HEK293 (cell line): Measurements from ENCODE around the gene ZNF140.

Experiments
- CTCF ChIA-PET: fragments of 350-600 bp; formaldehyde crosslinking; extraction: SDS; loops from one replicate; lab custom pipeline; 2021; ENCODE audit warnings: antibody characterized with exemption; lab: Yijun Ruan, JAX
- POLR2A ChIA-PET: fragments of 300-600 bp; formaldehyde crosslinking; extraction: SDS; loops from one replicate; lab custom pipeline; 2020; ENCODE audit warnings: antibody characterized with exemption, inconsistent platforms; lab: Yijun Ruan, JAX
- H3K27ac ChIP-seq: fragments of 200-500 bp; sonication (Bioruptor generic); 2 replicates; pipeline ENCODE4 v1.5.1; 2014; ENCODE audit warnings: low read depth, low read length, control low read depth, inconsistent platforms; ENCODE audit errors: extremely low read depth
- H3K36me3 ChIP-seq, 2 experiments: fragments of 200-500 bp in 1 of 2; sonication (Bioruptor generic) in 1 of 2; 1 replicate in 1 of 2; 2 replicates in 1 of 2; pipeline ENCODE4 v1.5.1; 2014 to 2017; ENCODE audit warnings: inconsistent platforms in 2 of 2, low read length in 2 of 2; ENCODE audit not compliant: control insufficient read depth in 2 of 2, insufficient read depth in 1 of 2
- H3K4me1 ChIP-seq: fragments of 200-500 bp; sonication (Bioruptor generic); 2 replicates; pipeline ENCODE4 v1.5.1; 2014; ENCODE audit warnings: mild to moderate bottlenecking, low read length, inconsistent platforms; ENCODE audit not compliant: control insufficient read depth, insufficient read depth
- H3K4me3 ChIP-seq: 2 replicates; pipeline ENCODE4 v1.5.1; 2011; ENCODE audit warnings: low read depth, mild to moderate bottlenecking, control low read depth, low read length, moderate library complexity
- H3K9me3 ChIP-seq: fragments of 200-500 bp; sonication (Bioruptor generic); 2 replicates; pipeline ENCODE4 v1.5.1; 2014; ENCODE audit warnings: low read depth, low read length, inconsistent platforms; ENCODE audit not compliant: control insufficient read depth, insufficient read depth
- GLI2 ChIP-seq: fragments of 450-650 bp; formaldehyde crosslinking; IDR thresholded peaks from 2 replicates; pipeline ENCODE4; 2017; ENCODE audit warnings: missing biosample characterization, missing genetic modification characterization, low read depth, borderline replicate concordance
- HOXC10 ChIP-seq: sonication (generic); formaldehyde crosslinking; IDR thresholded peaks from 2 replicates; pipeline ENCODE4 v1.8.1; 2023; ENCODE audit warnings: mild to moderate bottlenecking, missing genetic modification reagents
- KLF10 ChIP-seq: fragments of 450-650 bp; IDR thresholded peaks from 2 replicates; pipeline ENCODE4 v1.5.1; 2018; ENCODE audit warnings: missing biosample characterization, mild to moderate bottlenecking, missing genetic modification characterization
- KLF8 ChIP-seq: fragments of 450-650 bp; formaldehyde crosslinking; IDR thresholded peaks from 2 replicates; pipeline ENCODE4 v1.5.1; 2016; ENCODE audit warnings: missing biosample characterization, missing genetic modification characterization
- KLF9 ChIP-seq: fragments of 450-650 bp; formaldehyde crosslinking; IDR thresholded peaks from 2 replicates; pipeline ENCODE4 v1.5.1; 2016; ENCODE audit warnings: missing biosample characterization, missing genetic modification characterization, low read depth
- PRDM1 ChIP-seq: fragments of 450-650 bp; formaldehyde crosslinking; IDR thresholded peaks from 2 replicates; pipeline ENCODE4; 2016; ENCODE audit warnings: missing biosample characterization, missing genetic modification characterization
- SALL2 ChIP-seq: fragments of 450-650 bp; formaldehyde crosslinking; IDR thresholded peaks from 2 replicates; pipeline ENCODE4 v1.5.0; 2017; ENCODE audit warnings: missing biosample characterization, mild to moderate bottlenecking, missing genetic modification characterization, borderline replicate concordance
- TCF7L2 ChIP-seq: IDR thresholded peaks from 2 replicates; pipeline ENCODE4 v1.6.1; 2011; ENCODE audit warnings: low read depth, mild to moderate bottlenecking, inconsistent platforms, low read length, moderate library complexity, borderline replicate concordance
- WT1 ChIP-seq: fragments of 450-650 bp; formaldehyde crosslinking; IDR thresholded peaks from 2 replicates; pipeline ENCODE4 v1.5.1; 2016; ENCODE audit warnings: missing biosample characterization, missing genetic modification characterization
- YY1 ChIP-seq: fragments of 450-650 bp; formaldehyde crosslinking; IDR thresholded peaks from 2 replicates; pipeline ENCODE4 v1.5.1; 2018; ENCODE audit warnings: missing biosample characterization, missing genetic modification characterization
- ZBTB17 ChIP-seq: fragments of 450-650 bp; formaldehyde crosslinking; IDR thresholded peaks from 2 replicates; pipeline ENCODE4 v1.5.1; 2016; ENCODE audit warnings: missing biosample characterization, missing genetic modification characterization
- ZBTB26 ChIP-seq: fragments of 450-650 bp; formaldehyde crosslinking; optimal IDR thresholded peaks from 2 replicates; pipeline ENCODE3; 2016; ENCODE audit warnings: missing biosample characterization, mild to moderate bottlenecking, missing genetic modification characterization
- ZBTB48 ChIP-seq: fragments of 450-650 bp; formaldehyde crosslinking; IDR thresholded peaks from 2 replicates; pipeline ENCODE4 v1.5.1; 2016; ENCODE audit warnings: missing biosample characterization, missing genetic modification characterization
- ZBTB7A ChIP-seq: fragments of 450-650 bp; formaldehyde crosslinking; IDR thresholded peaks from 2 replicates; pipeline ENCODE4 v1.5.1; 2016; ENCODE audit warnings: low read depth, missing biosample characterization, missing genetic modification characterization
- ZNF10 ChIP-seq: fragments of 450-650 bp; formaldehyde crosslinking; IDR thresholded peaks from 2 replicates; pipeline ENCODE4 v1.5.1; 2017; ENCODE audit warnings: missing biosample characterization, missing genetic modification characterization
- ZNF174 ChIP-seq: fragments of 450-650 bp; formaldehyde crosslinking; IDR thresholded peaks from 2 replicates; pipeline ENCODE4 v1.5.0; 2017; ENCODE audit warnings: missing biosample characterization, mild to moderate bottlenecking, missing genetic modification characterization
- ZNF202 ChIP-seq: fragments of 450-650 bp; formaldehyde crosslinking; IDR thresholded peaks from 2 replicates; pipeline ENCODE4 v1.5.1; 2016; ENCODE audit warnings: missing biosample characterization, missing genetic modification characterization, borderline replicate concordance
- ZNF223 ChIP-seq: fragments of 450-650 bp; formaldehyde crosslinking; IDR thresholded peaks from 2 replicates; pipeline ENCODE4 v1.5.1; 2016; ENCODE audit warnings: missing biosample characterization, missing genetic modification characterization
- ZNF23 ChIP-seq: fragments of 450-650 bp; formaldehyde crosslinking; IDR thresholded peaks from 2 replicates; pipeline ENCODE4 v1.5.1; 2016; ENCODE audit warnings: missing biosample characterization, missing genetic modification characterization, borderline replicate concordance
- ZNF416 ChIP-seq: fragments of 450-650 bp; formaldehyde crosslinking; IDR thresholded peaks from 2 replicates; pipeline ENCODE4 v1.5.1; 2016; ENCODE audit warnings: missing biosample characterization, missing genetic modification characterization
- ZNF48 ChIP-seq: fragments of 450-650 bp; formaldehyde crosslinking; IDR thresholded peaks from 2 replicates; pipeline ENCODE4 v1.5.1; 2016; ENCODE audit warnings: missing biosample characterization, missing genetic modification characterization
- ZNF549 ChIP-seq: fragments of 450-650 bp; IDR thresholded peaks from 2 replicates; pipeline ENCODE4 v1.5.1; 2018; ENCODE audit warnings: missing biosample characterization, missing genetic modification characterization, mild to moderate bottlenecking, inconsistent platforms, moderate library complexity
- ZNF580 ChIP-seq: fragments of 450-650 bp; formaldehyde crosslinking; IDR thresholded peaks from 2 replicates; pipeline ENCODE4 v1.5.1; 2016; ENCODE audit warnings: missing biosample characterization, missing genetic modification characterization
- ZNF610 ChIP-seq: fragments of 450-650 bp; formaldehyde crosslinking; IDR thresholded peaks from 2 replicates; pipeline ENCODE4 v1.5.1; 2016; ENCODE audit warnings: missing biosample characterization, missing genetic modification characterization, borderline replicate concordance
- ZNF624 ChIP-seq: fragments of 450-650 bp; formaldehyde crosslinking; IDR thresholded peaks from 2 replicates; pipeline ENCODE4 v1.5.1; 2017; ENCODE audit warnings: missing biosample characterization, missing genetic modification characterization
- TF ChIP-seq, protein P1 (sequence below): fragments of 450-650 bp; formaldehyde crosslinking; IDR thresholded peaks from 2 replicates; pipeline ENCODE4 v1.5.1; 2016; ENCODE audit warnings: missing biosample characterization, missing genetic modification characterization
- TF ChIP-seq, protein P2 (sequence below): fragments of 450-650 bp; formaldehyde crosslinking; IDR thresholded peaks from 2 replicates; pipeline ENCODE4 v1.5.1; 2016; ENCODE audit warnings: missing biosample characterization, missing genetic modification characterization
- TF ChIP-seq, protein P3 (sequence below): fragments of 450-650 bp; formaldehyde crosslinking; IDR thresholded peaks from 2 replicates; pipeline ENCODE4 v1.5.0; 2017; ENCODE audit warnings: missing biosample characterization, missing genetic modification characterization, borderline replicate concordance

ZNF140 gene

GRCh38 chr12:133108150-133108549, 27.4 kb downstream of the ZNF140 start:
- H3K4me3 ChIP-seq = no peak overlapping the region
- H3K9me3 ChIP-seq = peaks cover 3% of the 10 kb centered on the region
- H3K36me3 ChIP-seq = peaks cover 3 to 37% of the 10 kb centered on the region in 2 experiments; a peak in 2 of 3 replicates
- H3K4me1 ChIP-seq = no peaks in the 10 kb centered on the region
- no peak overlapping the region for H3K27ac ChIP-seq
- POLR2A ChIA-PET = no interaction called here
- CTCF ChIA-PET = no interaction called here
- no peak for TF ChIP-seq ZNF610 (tag by site-specific recombination)
- no peak for TF ChIP-seq TCF7L2
- no peak for TF ChIP-seq ZNF23 (tag by site-specific recombination)
- TF ChIP-seq GLI2 = no peak
- TF ChIP-seq ZNF174 (tag by site-specific recombination) = no peak
- no peak for TF ChIP-seq ZBTB26 (tag by site-specific recombination)
- no peak for TF ChIP-seq KLF10 (tag by site-specific recombination)
- no peak for TF ChIP-seq HOXC10 (CRISPR knock-in tag)
- TF ChIP-seq ZNF580 (tag by site-specific recombination) = no peak
- TF ChIP-seq YY1 (tag by site-specific recombination) = no peak
- no peak for TF ChIP-seq WT1 (tag by site-specific recombination)
- no peak for TF ChIP-seq ZNF48 (tag by site-specific recombination)
- TF ChIP-seq ZNF549 (tag by site-specific recombination) = no peak
- no peak for TF ChIP-seq ZNF624
- TF ChIP-seq, protein P1, sequence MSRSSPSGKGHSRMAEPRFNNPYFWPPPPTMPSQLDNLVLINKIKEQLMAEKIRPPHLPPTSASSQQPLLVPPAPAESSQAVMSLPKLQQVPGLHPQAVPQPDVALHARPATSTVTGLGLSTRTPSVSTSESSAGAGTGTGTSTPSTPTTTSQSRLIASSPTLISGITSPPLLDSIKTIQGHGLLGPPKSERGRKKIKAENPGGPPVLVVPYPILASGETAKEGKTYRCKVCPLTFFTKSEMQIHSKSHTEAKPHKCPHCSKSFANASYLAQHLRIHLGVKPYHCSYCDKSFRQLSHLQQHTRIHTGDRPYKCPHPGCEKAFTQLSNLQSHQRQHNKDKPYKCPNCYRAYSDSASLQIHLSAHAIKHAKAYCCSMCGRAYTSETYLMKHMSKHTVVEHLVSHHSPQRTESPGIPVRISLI (tag by site-specific recombination) = no peak
- TF ChIP-seq ZNF416 (tag by site-specific recombination) = no peak
- TF ChIP-seq ZNF10 (tag by site-specific recombination) = no peak

DNA sequence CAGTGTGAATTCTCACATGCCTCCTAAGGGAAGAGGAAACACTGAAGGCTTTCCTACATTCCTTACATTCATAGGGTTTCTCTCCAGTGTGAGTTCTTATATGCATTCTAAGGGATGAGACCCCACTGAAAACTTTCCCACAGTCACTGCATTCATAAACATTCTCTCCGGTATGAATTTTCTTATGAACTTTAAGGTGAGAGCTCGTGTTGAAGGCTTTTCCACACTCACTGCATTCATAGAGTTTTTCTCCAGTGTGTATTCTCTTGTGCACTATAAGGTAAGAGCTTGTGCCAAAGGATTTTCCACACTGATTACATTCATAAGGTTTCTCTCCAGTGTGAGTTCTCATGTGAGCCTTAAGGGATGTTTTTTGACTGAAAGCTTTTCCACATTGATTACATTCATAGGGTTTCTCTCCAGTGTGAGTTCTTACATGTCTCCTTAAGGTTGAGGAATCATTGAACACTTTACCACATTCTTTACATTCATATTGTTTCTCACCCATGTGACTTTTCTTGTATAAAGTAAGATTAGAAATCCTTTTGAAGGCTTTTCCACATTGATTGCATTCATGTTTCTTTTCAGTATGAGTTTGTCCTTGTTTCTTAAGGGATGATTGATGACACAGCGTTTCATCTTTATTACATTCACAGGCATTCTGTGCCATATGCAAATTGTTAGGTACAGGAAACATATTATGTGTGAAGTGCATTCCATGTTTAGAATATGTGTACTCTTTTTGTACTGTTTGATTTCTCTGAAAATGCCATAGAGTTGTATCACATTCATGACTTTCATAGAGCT, 39.9 kb downstream of the ZNF140 start:
- POLR2A ChIA-PET = no interaction called here
- H3K9me3 ChIP-seq = peaks cover 3% of the 10 kb centered on the region
- no peak overlapping the region for H3K27ac ChIP-seq
- H3K4me1 ChIP-seq = no peaks in the 10 kb centered on the region
- CTCF ChIA-PET = interaction anchor here (0.6 kb wide), 1 partner anchor 84 kb away, joined by 3 read pairs; no protein-coding TSS in a partner anchor
- no peak overlapping the region for H3K4me3 ChIP-seq
- peaks cover 0 to 44% of the 10 kb centered on the region in 2 experiments; a peak in 2 of 3 replicates for H3K36me3 ChIP-seq
- no peak for TF ChIP-seq ZBTB17 (tag by site-specific recombination)
- TF ChIP-seq, protein P2, sequence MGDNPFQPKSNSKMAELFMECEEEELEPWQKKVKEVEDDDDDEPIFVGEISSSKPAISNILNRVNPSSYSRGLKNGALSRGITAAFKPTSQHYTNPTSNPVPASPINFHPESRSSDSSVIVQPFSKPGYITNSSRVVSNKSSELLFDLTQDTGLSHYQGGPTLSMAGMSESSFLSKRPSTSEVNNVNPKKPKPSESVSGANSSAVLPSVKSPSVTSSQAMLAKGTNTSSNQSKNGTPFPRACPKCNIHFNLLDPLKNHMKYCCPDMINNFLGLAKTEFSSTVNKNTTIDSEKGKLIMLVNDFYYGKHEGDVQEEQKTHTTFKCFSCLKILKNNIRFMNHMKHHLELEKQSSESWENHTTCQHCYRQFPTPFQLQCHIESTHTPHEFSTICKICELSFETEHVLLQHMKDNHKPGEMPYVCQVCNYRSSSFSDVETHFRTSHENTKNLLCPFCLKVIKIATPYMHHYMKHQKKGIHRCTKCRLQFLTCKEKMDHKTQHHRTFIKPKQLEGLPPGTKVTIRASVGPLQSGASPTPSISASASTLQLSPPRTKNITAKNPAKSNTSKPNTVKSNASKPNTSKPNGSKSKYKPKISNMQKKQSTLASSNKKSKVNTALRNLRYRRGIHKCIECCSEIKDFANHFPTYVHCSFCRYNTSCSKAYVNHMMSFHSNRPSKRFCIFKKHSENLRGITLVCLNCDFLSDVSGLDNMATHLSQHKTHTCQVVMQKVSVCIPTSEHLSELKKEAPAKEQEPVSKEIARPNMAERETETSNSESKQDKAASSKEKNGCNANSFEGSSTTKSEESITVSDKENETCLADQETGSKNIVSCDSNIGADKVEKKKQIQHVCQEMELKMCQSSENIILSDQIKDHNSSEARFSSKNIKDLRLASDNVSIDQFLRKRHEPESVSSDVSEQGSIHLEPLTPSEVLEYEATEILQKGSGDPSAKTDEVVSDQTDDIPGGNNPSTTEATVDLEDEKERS = no peak
- TF ChIP-seq SALL2 (tag by site-specific recombination) = no peak
- no peak for TF ChIP-seq ZBTB7A (tag by site-specific recombination)
- no peak for TF ChIP-seq KLF9 (tag by site-specific recombination)
- no peak for TF ChIP-seq KLF8 (tag by site-specific recombination)
- TF ChIP-seq ZNF223 (tag by site-specific recombination) = no peak
- TF ChIP-seq, protein P3, sequence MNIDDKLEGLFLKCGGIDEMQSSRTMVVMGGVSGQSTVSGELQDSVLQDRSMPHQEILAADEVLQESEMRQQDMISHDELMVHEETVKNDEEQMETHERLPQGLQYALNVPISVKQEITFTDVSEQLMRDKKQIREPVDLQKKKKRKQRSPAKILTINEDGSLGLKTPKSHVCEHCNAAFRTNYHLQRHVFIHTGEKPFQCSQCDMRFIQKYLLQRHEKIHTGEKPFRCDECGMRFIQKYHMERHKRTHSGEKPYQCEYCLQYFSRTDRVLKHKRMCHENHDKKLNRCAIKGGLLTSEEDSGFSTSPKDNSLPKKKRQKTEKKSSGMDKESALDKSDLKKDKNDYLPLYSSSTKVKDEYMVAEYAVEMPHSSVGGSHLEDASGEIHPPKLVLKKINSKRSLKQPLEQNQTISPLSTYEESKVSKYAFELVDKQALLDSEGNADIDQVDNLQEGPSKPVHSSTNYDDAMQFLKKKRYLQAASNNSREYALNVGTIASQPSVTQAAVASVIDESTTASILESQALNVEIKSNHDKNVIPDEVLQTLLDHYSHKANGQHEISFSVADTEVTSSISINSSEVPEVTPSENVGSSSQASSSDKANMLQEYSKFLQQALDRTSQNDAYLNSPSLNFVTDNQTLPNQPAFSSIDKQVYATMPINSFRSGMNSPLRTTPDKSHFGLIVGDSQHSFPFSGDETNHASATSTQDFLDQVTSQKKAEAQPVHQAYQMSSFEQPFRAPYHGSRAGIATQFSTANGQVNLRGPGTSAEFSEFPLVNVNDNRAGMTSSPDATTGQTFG (tag by site-specific recombination) = no peak
- TF ChIP-seq PRDM1 (tag by site-specific recombination) = no peak
- no peak for TF ChIP-seq ZNF202 (tag by site-specific recombination)
- TF ChIP-seq ZBTB48 (tag by site-specific recombination) = no peak
